ENCODE data around the gene GALNT13. TPM values are rescaled to one million over a fixed set of nuclear protein-coding genes. Genes with fewer than 3 reads are reported as not detected.

The GALNT13 gene
- total and polyA plus RNA-seq, 2 donors (not counting 1 experiment from before 2014, with no cell fraction given), result not detected

GRCh38 chr2:153872311-153873051 is 759 bp downstream of the GALNT13 start:
- Mint-ChIP-seq H3K4me3 (no peak overlapping the region), H3K27me3 (peaks cover 32% of the 10 kb centered on the region), H3K27ac (no peak overlapping the region), H3K4me1 (no peaks in the 10 kb centered on the region), H3K9me3 (ENCODE audit: insufficient read depth) (no peaks in the 10 kb centered on the region)
- Histone ChIP-seq H3K4me1 (ENCODE audit: control insufficient read depth in 2 of 2, insufficient read depth in 2 of 2, low read length in 2 of 2) (no peaks in the 10 kb centered on the region), H4K20me1 (ENCODE audit: control insufficient read depth, insufficient read depth, low read length, poor library complexity, severe bottlenecking) (no peaks in the 10 kb centered on the region), H3K9ac (ENCODE audit: low read length) (no peak overlapping the region), H3K9me3 (ENCODE audit: control extremely low read depth in 1 of 3, control insufficient read depth in 2 of 3, insufficient read depth in 1 of 3, low read length in 2 of 3) (peaks cover 0 to 13% (median 0%) of the 10 kb centered on the region in 3 donors), H2AFZ (ENCODE audit: insufficient read depth, low read depth, low read length, poor library complexity, severe bottlenecking) (no peak overlapping the region), H3K4me3 (ENCODE audit: control extremely low read depth in 1 of 5, extremely low read depth in 1 of 5, insufficient read depth in 1 of 5, low read depth in 2 of 5, low read length in 4 of 5) (no peak overlapping the region), H3K4me2 (replicated peaks; ENCODE audit: low read depth, low read length, poor library complexity, severe bottlenecking) (no peak overlapping the region), H3K79me2 (ENCODE audit: control insufficient read depth, insufficient read depth, low read length) (no peaks in the 10 kb centered on the region), H3K36me3 (replicated peaks in 1 of 2; ENCODE audit: control extremely low read depth in 1 of 2, control insufficient read depth in 1 of 2, extremely low read depth in 1 of 2, insufficient read depth in 2 of 2, low read length in 1 of 2) (no peaks in the 10 kb centered on the region), H3K27me3 (replicated peaks in 1 of 4; ENCODE audit: control extremely low read depth in 1 of 4, control insufficient read depth in 3 of 4, insufficient read depth in 4 of 4, low read length in 3 of 4) (peaks cover 0 to 12% (median 0%) of the 10 kb centered on the region in 4 experiments), H3K27ac (ENCODE audit: low read length in 2 of 2) (no peak overlapping the region)
- intact Hi-C loops (cut with micrococcal nuclease), result no loop called here
- DNase-seq (no peak), ATAC-seq (ENCODE audit: low read depth) (no peak)
- ChIA-PET POLR2A (no interaction called here), CTCF (no interaction called here)
- WGBS (ENCODE audit: insufficient coverage), result 4% methylated on average over 45 of the region's 56 CpGs
- TF ChIP-seq EZH2 (IDR thresholded peaks at IDR 0.05; ENCODE audit: borderline replicate concordance, insufficient read depth, low read depth, low read length, poor library complexity, severe bottlenecking) (no peak), CTCF (IDR thresholded peaks at IDR 0.05) (no peak)
